Renal cortical epithelial cell (primary cell): Measurements from ENCODE around the gene HMGN1. TPM values are rescaled to one million over a fixed set of nuclear protein-coding genes. Genes with fewer than 3 reads are reported as not detected.

Source experiments
- DNase-seq: peaks from one replicate; pipeline ENCODE4 v3.0.0-alpha.2; 2011; ENCODE audit warnings: low read depth
- total RNA-seq: library from RNA; depleted of rRNA; stranded (reverse); fragments of >200 nt; gene quantifications from 2 replicates; pipeline ENCODE4 v1.2.3, GENCODE V29; 2014

Gene HMGN1
- total RNA-seq, 1 donor from 2014 or later: 258 TPM

GRCh38 chr21:39367783-39368182 lies 18.9 kb upstream of the HMGN1 start:
- no peak for DNase-seq

- DNase-seq: no peak
Observed at GRCh38 chr21:39366563-39366962, 17.7 kb upstream of the HMGN1 start.

GRCh38 chr21:39364949-39365348 lies 16.1 kb upstream of the HMGN1 start:
- no peak for DNase-seq

- no peak for DNase-seq
Observed at GRCh38 chr21:39363607-39364555, 15.0 kb upstream of the HMGN1 start.

GRCh38 chr21:39362733-39363132 lies 13.8 kb upstream of the HMGN1 start:
- no peak for DNase-seq

- DNase-seq: no peak
Observed at GRCh38 chr21:39359382-39359781, 10.5 kb upstream of the HMGN1 start.

- no peak for DNase-seq
Observed at GRCh38 chr21:39353295-39353694, 4.4 kb upstream of the HMGN1 start.

- DNase-seq: no peak
Observed at GRCh38 chr21:39350094-39351005, 1.5 kb upstream of the HMGN1 start.

- peak; percentile 89 for DNase-seq
Observed at GRCh38 chr21:39349211-39350093, 564 bp upstream of the HMGN1 start.

GRCh38 chr21:39348040-39348354 lies 891 bp downstream of the HMGN1 start:
- no peak for DNase-seq

GRCh38 chr21:39347537-39347936 lies 1.4 kb downstream of the HMGN1 start:
- DNase-seq: no peak

- no peak for DNase-seq
Observed at GRCh38 chr21:39346671-39347331, 2.1 kb downstream of the HMGN1 start.

- DNase-seq: no peak
Observed at GRCh38 chr21:39346206-39346605, 2.7 kb downstream of the HMGN1 start.

- peak; percentile 34 for DNase-seq
Observed at GRCh38 chr21:39345440-39345839, 3.4 kb downstream of the HMGN1 start.

- no peak for DNase-seq
Observed at GRCh38 chr21:39344848-39345247, 4.0 kb downstream of the HMGN1 start.

GRCh38 chr21:39341249-39341923 lies 7.5 kb downstream of the HMGN1 start:
- no peak for DNase-seq

- no peak for DNase-seq
Observed at GRCh38 chr21:39340687-39341086, 8.2 kb downstream of the HMGN1 start.

- DNase-seq: no peak
Observed at GRCh38 chr21:39339231-39339630, 9.7 kb downstream of the HMGN1 start.

- no peak for DNase-seq
Observed at GRCh38 chr21:39336457-39337008, 12.4 kb downstream of the HMGN1 start.

GRCh38 chr21:39334611-39335010 lies 14.3 kb downstream of the HMGN1 start:
- no peak for DNase-seq
